WI38 (cell line): ENCODE measurements around the gene OCEL1.
"Not testable (repeated sequence)": the region's sequence is repeated elsewhere in the genome, so short reads cannot be mapped to it uniquely, and the experiment has no call there.

ENCODE experiments used
- H3K4me3 ChIP-seq: 2 replicates; pipeline ENCODE4 v1.5.1; 2011; ENCODE audit warnings: low read depth, mild to moderate bottlenecking, control low read depth, low read length
- TF ChIP-seq, protein P1 (sequence below): IDR thresholded peaks from 2 replicates; pipeline ENCODE4 v1.5.1; 2012; ENCODE audit warnings: low read depth, mild to moderate bottlenecking, control low read depth, low read length

OCEL1 gene

DNA sequence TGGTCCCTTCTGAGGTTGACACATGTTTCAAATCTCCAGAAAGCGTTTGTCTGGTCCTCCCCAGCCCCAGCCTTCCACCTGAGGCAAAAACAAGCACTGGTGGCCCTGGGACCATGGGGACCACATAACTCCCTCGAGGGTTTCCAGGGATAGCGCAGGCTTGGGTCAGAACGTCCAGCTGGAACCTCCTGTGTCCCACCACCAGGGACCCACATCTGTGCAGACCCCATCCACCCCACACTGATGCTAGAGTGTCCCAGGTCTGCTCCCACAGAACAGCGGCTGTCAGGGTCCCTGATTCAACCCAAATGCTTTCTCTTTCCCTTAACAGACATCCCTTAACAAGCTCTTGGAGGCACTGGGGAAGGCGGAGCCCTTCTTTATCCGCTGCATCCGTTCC is 40.4 kb upstream of the OCEL1 start:
- TF ChIP-seq, protein P1, sequence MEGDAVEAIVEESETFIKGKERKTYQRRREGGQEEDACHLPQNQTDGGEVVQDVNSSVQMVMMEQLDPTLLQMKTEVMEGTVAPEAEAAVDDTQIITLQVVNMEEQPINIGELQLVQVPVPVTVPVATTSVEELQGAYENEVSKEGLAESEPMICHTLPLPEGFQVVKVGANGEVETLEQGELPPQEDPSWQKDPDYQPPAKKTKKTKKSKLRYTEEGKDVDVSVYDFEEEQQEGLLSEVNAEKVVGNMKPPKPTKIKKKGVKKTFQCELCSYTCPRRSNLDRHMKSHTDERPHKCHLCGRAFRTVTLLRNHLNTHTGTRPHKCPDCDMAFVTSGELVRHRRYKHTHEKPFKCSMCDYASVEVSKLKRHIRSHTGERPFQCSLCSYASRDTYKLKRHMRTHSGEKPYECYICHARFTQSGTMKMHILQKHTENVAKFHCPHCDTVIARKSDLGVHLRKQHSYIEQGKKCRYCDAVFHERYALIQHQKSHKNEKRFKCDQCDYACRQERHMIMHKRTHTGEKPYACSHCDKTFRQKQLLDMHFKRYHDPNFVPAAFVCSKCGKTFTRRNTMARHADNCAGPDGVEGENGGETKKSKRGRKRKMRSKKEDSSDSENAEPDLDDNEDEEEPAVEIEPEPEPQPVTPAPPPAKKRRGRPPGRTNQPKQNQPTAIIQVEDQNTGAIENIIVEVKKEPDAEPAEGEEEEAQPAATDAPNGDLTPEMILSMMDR, result no peak
- H3K4me3 ChIP-seq, result no peak overlapping the region

DNA sequence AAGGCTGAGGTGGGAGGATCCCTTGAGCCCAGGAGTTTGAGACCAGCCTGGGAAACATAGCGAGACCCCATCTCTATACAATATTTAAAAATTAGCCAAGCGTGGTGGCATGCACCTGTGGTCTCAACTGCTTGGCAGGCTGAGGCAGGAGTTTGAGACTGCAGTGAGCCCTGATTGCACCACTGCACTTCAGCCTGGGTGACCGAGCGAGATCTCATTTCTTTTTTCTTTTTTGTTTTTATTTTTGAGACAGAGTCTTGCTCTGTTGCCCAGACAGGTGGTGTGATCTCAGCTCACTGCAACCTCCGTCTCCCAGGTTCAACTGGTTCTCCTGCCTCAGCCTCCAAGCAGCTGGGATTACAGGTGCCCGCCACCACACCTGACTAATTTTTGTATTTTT is 34.3 kb upstream of the OCEL1 start:
- H3K4me3 ChIP-seq, result not testable (repeated sequence)

DNA sequence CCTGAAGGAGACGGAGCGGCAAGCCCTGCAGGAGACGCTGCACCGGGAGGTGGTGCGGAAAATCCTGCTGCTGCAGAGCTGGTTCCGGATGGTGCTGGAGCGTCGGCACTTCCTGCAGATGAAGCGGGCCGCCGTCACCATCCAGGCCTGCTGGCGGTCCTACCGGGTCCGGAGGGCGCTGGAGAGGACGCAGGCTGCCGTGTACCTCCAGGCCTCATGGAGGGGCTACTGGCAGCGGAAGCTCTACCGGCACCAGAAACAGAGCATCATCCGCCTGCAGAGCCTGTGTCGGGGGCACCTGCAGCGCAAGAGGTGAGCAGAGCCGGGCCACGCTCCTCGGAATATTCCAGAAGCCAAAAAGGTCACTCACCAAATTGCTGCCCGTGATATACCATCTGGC is 33.3 kb upstream of the OCEL1 start:
- TF ChIP-seq, protein P1, result no peak
- no peak overlapping the region for H3K4me3 ChIP-seq

DNA sequence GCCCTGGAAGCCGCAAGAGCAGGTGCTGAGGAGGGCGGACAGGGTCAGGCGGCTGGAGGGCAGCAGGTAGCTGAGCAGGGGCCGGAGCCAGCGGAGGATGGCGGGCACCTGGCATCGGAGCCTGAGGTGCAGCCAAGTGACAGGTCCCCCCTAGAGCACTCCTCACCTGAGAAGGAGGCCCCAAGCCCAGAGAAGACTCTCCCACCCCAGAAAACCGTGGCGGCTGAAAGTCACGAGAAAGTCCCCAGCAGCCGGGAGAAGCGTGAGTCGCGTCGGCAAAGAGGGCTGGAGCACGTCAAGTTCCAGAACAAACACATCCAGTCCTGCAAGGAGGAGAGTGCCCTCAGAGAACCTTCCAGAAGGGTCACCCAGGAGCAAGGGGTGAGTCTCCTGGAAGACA is 31.4 kb upstream of the OCEL1 start:
- H3K4me3 ChIP-seq, result no peak overlapping the region
- TF ChIP-seq, protein P1, result no peak

DNA sequence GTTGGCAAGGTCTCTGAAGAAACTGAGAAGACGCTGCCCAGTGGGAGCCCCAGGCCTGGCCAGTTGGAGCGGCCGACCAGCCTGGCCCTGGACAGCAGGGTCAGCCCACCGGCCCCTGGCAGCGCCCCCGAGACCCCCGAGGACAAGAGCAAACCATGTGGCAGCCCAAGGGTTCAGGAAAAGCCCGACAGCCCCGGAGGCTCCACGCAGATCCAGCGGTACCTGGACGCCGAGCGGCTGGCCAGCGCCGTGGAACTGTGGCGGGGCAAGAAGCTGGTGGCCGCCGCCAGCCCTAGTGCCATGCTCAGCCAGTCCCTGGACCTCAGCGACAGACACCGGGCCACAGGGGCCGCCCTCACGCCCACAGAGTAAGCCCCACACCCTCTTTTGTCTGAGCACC is 30.9 kb upstream of the OCEL1 start:
- TF ChIP-seq, protein P1, result no peak
- no peak overlapping the region for H3K4me3 ChIP-seq

DNA sequence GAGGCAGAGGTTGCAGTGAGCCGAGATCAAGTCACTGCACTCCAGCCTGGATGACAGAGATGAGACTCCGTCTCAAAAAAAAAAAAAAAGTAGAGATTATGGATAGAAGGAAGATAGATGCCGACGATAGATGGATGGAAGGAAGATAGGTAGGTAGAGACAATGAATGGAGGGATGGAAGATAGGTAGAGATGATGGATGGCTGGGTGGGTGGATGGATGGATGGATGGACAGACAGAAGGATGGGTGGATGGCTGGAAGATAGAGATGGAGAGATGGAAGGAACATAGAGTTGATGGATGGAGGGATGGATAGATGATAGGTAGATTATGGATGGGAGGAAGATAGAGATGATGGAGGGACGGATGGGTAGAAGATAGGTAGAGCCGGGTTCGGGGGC is 29.4 kb upstream of the OCEL1 start:
- no peak overlapping the region for H3K4me3 ChIP-seq
- TF ChIP-seq, protein P1, result no peak

DNA sequence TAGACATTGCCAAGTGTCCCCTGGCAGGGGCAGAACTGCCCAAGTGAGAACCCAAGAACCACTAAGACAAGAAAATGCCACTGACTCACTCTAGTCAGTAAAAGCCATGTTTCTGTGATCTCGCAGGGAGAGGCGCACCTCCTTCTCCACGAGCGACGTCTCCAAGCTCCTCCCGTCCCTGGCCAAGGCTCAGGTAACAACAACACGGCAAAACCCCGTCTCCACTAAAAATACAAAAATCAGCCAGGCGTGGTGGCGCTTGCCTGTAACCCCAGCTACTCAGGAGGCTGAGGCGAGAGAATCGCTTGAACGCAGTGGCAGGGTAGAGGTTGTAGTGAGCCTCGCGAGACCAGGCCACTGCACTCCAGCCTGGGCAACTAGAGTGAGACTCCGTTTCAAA is 28.4 kb upstream of the OCEL1 start:
- no peak overlapping the region for H3K4me3 ChIP-seq
- TF ChIP-seq, protein P1, result no peak

DNA sequence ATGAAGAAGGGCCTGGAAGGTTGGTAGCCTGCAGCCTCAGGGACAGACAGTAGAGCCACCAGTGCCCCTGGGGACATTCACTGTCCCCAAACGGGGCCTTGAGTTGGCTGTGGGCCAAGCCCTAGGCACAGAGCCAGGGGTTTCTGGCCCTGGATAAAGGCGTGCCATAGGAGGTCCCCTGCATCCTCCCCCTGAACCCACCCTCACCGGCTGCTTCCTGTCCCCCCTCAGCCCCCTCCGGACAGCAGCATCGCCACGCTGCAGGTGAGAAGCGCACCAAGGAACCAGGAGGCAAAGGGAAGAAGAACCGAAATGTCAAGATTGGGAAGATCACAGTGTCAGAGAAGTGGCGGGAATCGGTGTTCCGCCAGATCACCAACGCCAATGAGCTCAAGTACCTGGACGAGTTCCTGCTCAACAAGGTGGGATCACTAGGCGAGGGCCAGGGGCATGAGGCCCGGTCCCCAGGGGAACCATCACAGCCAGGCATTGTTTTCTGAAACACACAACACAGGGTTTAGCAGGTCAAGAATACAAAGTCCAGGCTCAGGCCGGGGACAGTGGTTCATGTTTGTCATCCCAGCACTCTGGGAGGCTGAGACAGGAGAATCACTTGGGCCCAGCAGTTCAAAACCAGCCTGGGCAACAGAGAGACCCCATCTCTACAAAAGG is 25.5 kb upstream of the OCEL1 start:
- H3K4me3 ChIP-seq, result no peak overlapping the region
- TF ChIP-seq, protein P1, result no peak
